Liver (tissue), 9 donors: Measurements from ENCODE around the gene PPM1M. TPM values are rescaled to one million over a fixed set of nuclear protein-coding genes. Genes with fewer than 3 reads are reported as not detected.

Experiments
- DNase-seq: peaks from one replicate; pipeline ENCODE4 v3.0.0-alpha.2; 2017; ENCODE audit warnings: low spot score
- H3K27ac ChIP-seq, 2 donors: one replicate each; pipeline ENCODE4 v1.7.0; 2013; ENCODE audit warnings: inconsistent platforms in 2 of 2, low read length in 2 of 2, control low read depth in 1 of 2, low read depth in 1 of 2, mild to moderate bottlenecking in 1 of 2
- H3K27me3 ChIP-seq, 4 donors: one replicate each; pipeline versions ENCODE4 v1.6.1 to v1.7.0; 2013; ENCODE audit warnings: low read length in 3 of 4, inconsistent platforms in 1 of 4, mild to moderate bottlenecking in 1 of 4, moderate library complexity in 1 of 4; ENCODE audit not compliant: control insufficient read depth in 4 of 4, insufficient read depth in 4 of 4
- H3K36me3 ChIP-seq, 4 donors: one replicate each; pipeline versions ENCODE4 v1.6.1 to v1.7.0; 2013; ENCODE audit warnings: low read length in 3 of 4, mild to moderate bottlenecking in 3 of 4, low read depth in 1 of 4, moderate library complexity in 1 of 4; ENCODE audit not compliant: control insufficient read depth in 4 of 4, insufficient read depth in 3 of 4
- H3K4me1 ChIP-seq, 4 donors: one replicate each; pipeline versions ENCODE4 v1.6.1 to v1.7.0; 2013; ENCODE audit warnings: low read length in 3 of 4, mild to moderate bottlenecking in 3 of 4, moderate library complexity in 1 of 4; ENCODE audit not compliant: control insufficient read depth in 4 of 4, insufficient read depth in 4 of 4
- H3K4me3 ChIP-seq, 3 donors: one replicate each; pipeline versions ENCODE4 v1.6.1 to v1.7.0; 2013; ENCODE audit warnings: low read length in 3 of 3, control low read depth in 1 of 3, low read depth in 1 of 3, mild to moderate bottlenecking in 1 of 3
- H3K9ac ChIP-seq, 2 donors: one replicate each; pipeline ENCODE4 v1.7.0; 2013; ENCODE audit warnings: low read length in 2 of 2, mild to moderate bottlenecking in 2 of 2, moderate library complexity in 2 of 2, control low read depth in 1 of 2, low read depth in 1 of 2
- H3K9me3 ChIP-seq, 4 donors: one replicate each; pipeline versions ENCODE4 v1.6.1 to v1.7.0; 2013; ENCODE audit warnings: low read length in 3 of 4; ENCODE audit not compliant: control insufficient read depth in 4 of 4
- EGR1 ChIP-seq, 2 donors: IDR thresholded peaks; 2 replicates each; pipeline ENCODE4 v1.6.1; 2016 to 2018; ENCODE audit warnings: antibody characterized with exemption in 2 of 2, low read depth in 2 of 2
- FOXA1 ChIP-seq: IDR thresholded peaks from 2 replicates; pipeline ENCODE4 v1.6.1; 2016; ENCODE audit warnings: antibody characterized with exemption
- FOXA2 ChIP-seq: IDR thresholded peaks from 2 replicates; pipeline ENCODE4 v1.6.1; 2016; ENCODE audit warnings: antibody characterized with exemption
- GABPA ChIP-seq, 2 donors: IDR thresholded peaks in 1 of 2; conservative IDR thresholded peaks in 1 of 2; 2 replicates each; pipeline ENCODE4 v1.6.1; 2016; ENCODE audit warnings: antibody characterized with exemption in 2 of 2, mild to moderate bottlenecking in 1 of 2, moderate library complexity in 1 of 2
- HNF4A ChIP-seq, 2 donors: conservative IDR thresholded peaks; 2 replicates each; pipeline ENCODE4 v1.6.1; 2016; ENCODE audit warnings: antibody characterized with exemption in 2 of 2, mild to moderate bottlenecking in 2 of 2
- HNF4G ChIP-seq: IDR thresholded peaks from 2 replicates; pipeline ENCODE4 v1.6.1; 2016; ENCODE audit warnings: antibody characterized with exemption
- JUND ChIP-seq, 2 donors: IDR thresholded peaks; 2 replicates each; pipeline ENCODE4 v1.6.1; 2016; ENCODE audit warnings: antibody characterized with exemption in 2 of 2
- NR2F2 ChIP-seq: IDR thresholded peaks from 2 replicates; pipeline ENCODE4 v1.6.1; 2016; ENCODE audit warnings: antibody characterized with exemption
- RAD21 ChIP-seq, 2 donors: IDR thresholded peaks; 2 replicates each; pipeline ENCODE4 v1.6.1; 2016; ENCODE audit warnings: antibody characterized with exemption in 2 of 2, mild to moderate bottlenecking in 2 of 2
- RXRA ChIP-seq, 2 donors: IDR thresholded peaks; 2 replicates each; pipeline ENCODE4 v1.6.1; 2017 to 2018; ENCODE audit warnings: antibody characterized with exemption in 2 of 2, mild to moderate bottlenecking in 1 of 2
- SP1 ChIP-seq: IDR thresholded peaks from 2 replicates; pipeline ENCODE4 v1.6.1; 2018; ENCODE audit warnings: antibody characterized with exemption, mild to moderate bottlenecking
- TAF1 ChIP-seq: conservative IDR thresholded peaks from 2 replicates; pipeline ENCODE4 v1.6.1; 2016; ENCODE audit warnings: antibody characterized with exemption, mild to moderate bottlenecking
- YY1 ChIP-seq: IDR thresholded peaks from 2 replicates; pipeline ENCODE4 v1.6.1; 2016; ENCODE audit warnings: antibody characterized with exemption, mild to moderate bottlenecking
- WGBS: extraction: QIAGEN DNeasy Blood & Tissue Kit; methylation state at CpG from one replicate; pipeline ENCODE4 v1.1.7; 2013; 5-methylcytosine and 5-hydroxymethylcytosine counted together
- polyA plus RNA-seq, 2 donors: library from polyadenylated mRNA; stranded (reverse) in 1 of 2; unstranded in 1 of 2; fragments of 200-250 nt in 1 of 2; fragments of >200 nt in 1 of 2; fragmentation: Nextera tagmentation in 1 of 2; extraction: Ambion mirVana in 1 of 2; gene quantifications; one replicate each; pipeline versions ENCODE4 v1.2.1 to v1.2.3, GENCODE V29; 2013 to 2015
- total RNA-seq, 2 donors: library from RNA; depleted of rRNA; stranded (reverse); fragments of >200 nt; gene quantifications; one replicate each; pipeline ENCODE4 v1.2.3, GENCODE V29; 2014
- TF ChIP-seq, protein P1 (sequence below): fragments of 150-350 bp; IDR thresholded peaks from 2 replicates; pipeline ENCODE4 v1.5.1; 2017; ENCODE audit warnings: improper control_type of control experiment, low read depth, low read length; ENCODE audit not compliant: missing input control
- TF ChIP-seq, protein P2 (sequence below): IDR thresholded peaks from 2 replicates; pipeline ENCODE4 v1.6.1; 2016; ENCODE audit warnings: antibody characterized with exemption
- TF ChIP-seq, protein P3 (sequence below): IDR thresholded peaks from 2 replicates; pipeline ENCODE4 v1.6.1; 2016; ENCODE audit warnings: antibody characterized with exemption
- TF ChIP-seq, protein P4 (sequence below): IDR thresholded peaks from 2 replicates; pipeline ENCODE4 v1.6.1; 2016; ENCODE audit warnings: antibody characterized with exemption, mild to moderate bottlenecking
- TF ChIP-seq, protein P5 (sequence below): IDR thresholded peaks from 2 replicates; pipeline ENCODE4 v1.6.1; 2016; ENCODE audit warnings: antibody characterized with exemption
- donor health status: healthy.
- donor health status: healthy.
- donor health status: healthy.
- donor health status: healthy.
- donor health status: healthy.

The PPM1M gene
- total and polyA plus RNA-seq, 4 donors: 2.8 to 5.5 (median 4.6) TPM

DNA sequence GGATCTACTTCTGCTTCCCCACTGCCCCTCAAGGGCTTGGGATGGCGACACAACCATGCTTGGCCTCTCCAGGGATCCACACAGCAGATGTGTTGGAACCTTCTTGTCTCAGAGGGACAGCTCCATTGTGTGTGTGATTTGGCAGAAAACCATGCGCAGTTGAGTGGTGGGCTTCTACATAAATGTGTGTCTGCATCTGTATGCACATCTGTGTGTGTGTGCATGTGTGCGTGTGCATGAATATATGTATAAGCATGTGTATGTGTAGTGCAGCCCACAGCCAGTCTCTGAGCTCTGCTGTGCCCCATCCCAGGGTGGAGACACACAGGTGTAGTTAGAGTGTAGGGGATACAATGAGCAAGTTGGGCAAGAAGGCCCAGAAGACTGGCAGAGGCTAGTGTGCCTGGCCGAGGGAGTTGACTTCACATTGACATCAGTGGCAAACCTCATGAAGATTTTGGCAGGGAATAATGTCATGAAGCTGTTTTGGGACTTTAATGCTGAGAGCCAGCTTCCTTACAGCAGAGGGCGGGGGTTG lies 50.2 kb downstream of the PPM1M start (continued):
- TF ChIP-seq HNF4G: no peak

DNA sequence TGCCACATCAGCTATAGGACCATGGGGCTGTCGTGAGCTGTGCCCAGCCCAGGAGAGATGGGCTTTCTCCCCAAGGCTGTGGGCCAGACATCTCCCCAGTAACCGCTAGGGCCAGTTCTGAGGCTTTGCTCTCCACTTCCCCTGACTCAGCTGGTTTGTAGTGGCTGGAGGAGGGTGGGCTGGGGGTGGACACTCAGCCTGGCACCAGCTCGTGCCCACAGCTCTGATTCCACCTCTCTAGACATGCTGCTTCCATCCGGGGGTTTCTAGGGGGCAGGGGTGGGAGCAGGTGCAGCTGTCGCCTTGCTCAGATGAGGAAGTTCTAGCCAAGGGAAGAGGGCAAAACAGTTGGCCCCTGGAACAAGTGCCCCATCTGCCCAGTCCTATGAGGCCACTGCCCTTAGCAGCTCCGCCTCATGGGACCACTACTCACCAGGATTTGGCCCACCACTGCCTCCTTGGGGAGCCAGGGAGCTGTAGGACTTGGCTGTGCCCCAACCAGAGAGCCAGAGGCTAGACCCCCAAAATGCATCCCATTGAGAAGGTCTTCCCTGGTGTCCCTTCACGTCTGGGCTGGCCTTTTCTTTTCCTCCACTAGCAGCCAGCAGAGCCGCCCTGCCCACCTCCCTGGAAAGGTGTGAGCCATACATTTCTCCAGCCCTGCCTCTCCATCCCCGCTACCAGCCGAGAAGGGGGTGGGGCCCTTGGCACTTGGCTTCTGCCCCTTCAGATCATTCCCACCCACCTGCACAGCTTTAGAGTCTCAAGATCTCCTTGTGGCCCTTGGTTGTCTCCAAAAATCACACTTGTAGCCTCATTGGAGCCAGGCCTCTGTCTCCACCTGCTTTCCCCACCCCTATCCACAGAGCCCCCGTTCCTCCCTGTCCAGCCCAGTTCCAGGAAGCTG lies 51.9 kb downstream of the PPM1M start:
- no peaks in the 10 kb centered on the region for H3K9me3 ChIP-seq
- H3K27me3 ChIP-seq: no peaks in the 10 kb centered on the region
- DNase-seq: no peak
- H3K4me3 ChIP-seq: no peak overlapping the region
- H3K9ac ChIP-seq: no peak overlapping the region
- TF ChIP-seq, protein P1, sequence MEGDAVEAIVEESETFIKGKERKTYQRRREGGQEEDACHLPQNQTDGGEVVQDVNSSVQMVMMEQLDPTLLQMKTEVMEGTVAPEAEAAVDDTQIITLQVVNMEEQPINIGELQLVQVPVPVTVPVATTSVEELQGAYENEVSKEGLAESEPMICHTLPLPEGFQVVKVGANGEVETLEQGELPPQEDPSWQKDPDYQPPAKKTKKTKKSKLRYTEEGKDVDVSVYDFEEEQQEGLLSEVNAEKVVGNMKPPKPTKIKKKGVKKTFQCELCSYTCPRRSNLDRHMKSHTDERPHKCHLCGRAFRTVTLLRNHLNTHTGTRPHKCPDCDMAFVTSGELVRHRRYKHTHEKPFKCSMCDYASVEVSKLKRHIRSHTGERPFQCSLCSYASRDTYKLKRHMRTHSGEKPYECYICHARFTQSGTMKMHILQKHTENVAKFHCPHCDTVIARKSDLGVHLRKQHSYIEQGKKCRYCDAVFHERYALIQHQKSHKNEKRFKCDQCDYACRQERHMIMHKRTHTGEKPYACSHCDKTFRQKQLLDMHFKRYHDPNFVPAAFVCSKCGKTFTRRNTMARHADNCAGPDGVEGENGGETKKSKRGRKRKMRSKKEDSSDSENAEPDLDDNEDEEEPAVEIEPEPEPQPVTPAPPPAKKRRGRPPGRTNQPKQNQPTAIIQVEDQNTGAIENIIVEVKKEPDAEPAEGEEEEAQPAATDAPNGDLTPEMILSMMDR: no peak
- no peak for TF ChIP-seq TAF1
- no peak for TF ChIP-seq HNF4A (conservative IDR thresholded peaks at IDR 0.05)
- TF ChIP-seq, protein P2, sequence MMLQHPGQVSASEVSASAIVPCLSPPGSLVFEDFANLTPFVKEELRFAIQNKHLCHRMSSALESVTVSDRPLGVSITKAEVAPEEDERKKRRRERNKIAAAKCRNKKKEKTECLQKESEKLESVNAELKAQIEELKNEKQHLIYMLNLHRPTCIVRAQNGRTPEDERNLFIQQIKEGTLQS: no peak
- TF ChIP-seq, protein P3, sequence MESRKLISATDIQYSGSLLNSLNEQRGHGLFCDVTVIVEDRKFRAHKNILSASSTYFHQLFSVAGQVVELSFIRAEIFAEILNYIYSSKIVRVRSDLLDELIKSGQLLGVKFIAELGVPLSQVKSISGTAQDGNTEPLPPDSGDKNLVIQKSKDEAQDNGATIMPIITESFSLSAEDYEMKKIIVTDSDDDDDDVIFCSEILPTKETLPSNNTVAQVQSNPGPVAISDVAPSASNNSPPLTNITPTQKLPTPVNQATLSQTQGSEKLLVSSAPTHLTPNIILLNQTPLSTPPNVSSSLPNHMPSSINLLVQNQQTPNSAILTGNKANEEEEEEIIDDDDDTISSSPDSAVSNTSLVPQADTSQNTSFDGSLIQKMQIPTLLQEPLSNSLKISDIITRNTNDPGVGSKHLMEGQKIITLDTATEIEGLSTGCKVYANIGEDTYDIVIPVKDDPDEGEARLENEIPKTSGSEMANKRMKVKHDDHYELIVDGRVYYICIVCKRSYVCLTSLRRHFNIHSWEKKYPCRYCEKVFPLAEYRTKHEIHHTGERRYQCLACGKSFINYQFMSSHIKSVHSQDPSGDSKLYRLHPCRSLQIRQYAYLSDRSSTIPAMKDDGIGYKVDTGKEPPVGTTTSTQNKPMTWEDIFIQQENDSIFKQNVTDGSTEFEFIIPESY: no peak
- TF ChIP-seq, protein P4, sequence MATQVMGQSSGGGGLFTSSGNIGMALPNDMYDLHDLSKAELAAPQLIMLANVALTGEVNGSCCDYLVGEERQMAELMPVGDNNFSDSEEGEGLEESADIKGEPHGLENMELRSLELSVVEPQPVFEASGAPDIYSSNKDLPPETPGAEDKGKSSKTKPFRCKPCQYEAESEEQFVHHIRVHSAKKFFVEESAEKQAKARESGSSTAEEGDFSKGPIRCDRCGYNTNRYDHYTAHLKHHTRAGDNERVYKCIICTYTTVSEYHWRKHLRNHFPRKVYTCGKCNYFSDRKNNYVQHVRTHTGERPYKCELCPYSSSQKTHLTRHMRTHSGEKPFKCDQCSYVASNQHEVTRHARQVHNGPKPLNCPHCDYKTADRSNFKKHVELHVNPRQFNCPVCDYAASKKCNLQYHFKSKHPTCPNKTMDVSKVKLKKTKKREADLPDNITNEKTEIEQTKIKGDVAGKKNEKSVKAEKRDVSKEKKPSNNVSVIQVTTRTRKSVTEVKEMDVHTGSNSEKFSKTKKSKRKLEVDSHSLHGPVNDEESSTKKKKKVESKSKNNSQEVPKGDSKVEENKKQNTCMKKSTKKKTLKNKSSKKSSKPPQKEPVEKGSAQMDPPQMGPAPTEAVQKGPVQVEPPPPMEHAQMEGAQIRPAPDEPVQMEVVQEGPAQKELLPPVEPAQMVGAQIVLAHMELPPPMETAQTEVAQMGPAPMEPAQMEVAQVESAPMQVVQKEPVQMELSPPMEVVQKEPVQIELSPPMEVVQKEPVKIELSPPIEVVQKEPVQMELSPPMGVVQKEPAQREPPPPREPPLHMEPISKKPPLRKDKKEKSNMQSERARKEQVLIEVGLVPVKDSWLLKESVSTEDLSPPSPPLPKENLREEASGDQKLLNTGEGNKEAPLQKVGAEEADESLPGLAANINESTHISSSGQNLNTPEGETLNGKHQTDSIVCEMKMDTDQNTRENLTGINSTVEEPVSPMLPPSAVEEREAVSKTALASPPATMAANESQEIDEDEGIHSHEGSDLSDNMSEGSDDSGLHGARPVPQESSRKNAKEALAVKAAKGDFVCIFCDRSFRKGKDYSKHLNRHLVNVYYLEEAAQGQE: no peak
- no peak for TF ChIP-seq RXRA (IDR thresholded peaks at IDR 0.05)
- no peak for TF ChIP-seq SP1
- TF ChIP-seq YY1: no peak
- no peak for TF ChIP-seq GABPA (IDR thresholded peaks at IDR 0.05 in 1 of 2, conservative IDR thresholded peaks at IDR 0.05 in 1 of 2)
- no peak for TF ChIP-seq FOXA2
- TF ChIP-seq JUND (IDR thresholded peaks at IDR 0.05): no peak
- TF ChIP-seq RAD21 (IDR thresholded peaks at IDR 0.05): no peak
- no peak for TF ChIP-seq FOXA1
- no peak for TF ChIP-seq EGR1 (IDR thresholded peaks at IDR 0.05; ENCODE audit: low read depth in 2 of 2)
- no peak for TF ChIP-seq NR2F2
- TF ChIP-seq, protein P5, sequence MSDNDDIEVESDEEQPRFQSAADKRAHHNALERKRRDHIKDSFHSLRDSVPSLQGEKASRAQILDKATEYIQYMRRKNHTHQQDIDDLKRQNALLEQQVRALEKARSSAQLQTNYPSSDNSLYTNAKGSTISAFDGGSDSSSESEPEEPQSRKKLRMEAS: no peak
- no peak for TF ChIP-seq HNF4G
- 42% methylated on average over 11 of the region's 11 CpGs for WGBS
- peaks cover 2 to 6% (median 3%) of the 10 kb centered on the region in 4 donors for H3K36me3 ChIP-seq
- H3K27ac ChIP-seq: peak overlapping the region in 1 of 2 donors; percentile 6
- peaks cover 3 to 75% (median 38%) of the 10 kb centered on the region in 4 donors for H3K4me1 ChIP-seq
